ENCODE results near the gene GLYAT.

GLYAT gene

DNA sequence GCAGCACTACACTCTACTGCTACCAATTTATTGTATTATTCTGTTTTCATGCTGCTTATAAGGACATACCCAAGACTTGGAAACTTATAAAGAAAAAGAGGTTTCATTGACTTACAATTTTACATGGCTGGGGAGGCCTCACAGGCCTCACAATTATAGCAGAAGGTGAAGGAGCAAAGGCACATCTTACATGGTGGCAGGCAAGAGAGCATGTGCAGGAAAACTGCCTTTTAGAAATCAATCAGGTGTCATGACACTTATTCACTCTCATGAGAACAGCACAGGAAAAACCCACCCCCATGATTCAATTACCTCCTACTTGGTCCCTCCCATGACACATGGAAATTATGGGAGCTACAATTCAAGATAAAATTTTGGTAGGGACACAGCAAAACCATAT, 49.6 kb upstream of the GLYAT start (continued):
- TF ChIP-seq TRIM28 (IDR thresholded peaks at IDR 0.05; ENCODE audit: borderline replicate concordance, low read length) = no peak

DNA sequence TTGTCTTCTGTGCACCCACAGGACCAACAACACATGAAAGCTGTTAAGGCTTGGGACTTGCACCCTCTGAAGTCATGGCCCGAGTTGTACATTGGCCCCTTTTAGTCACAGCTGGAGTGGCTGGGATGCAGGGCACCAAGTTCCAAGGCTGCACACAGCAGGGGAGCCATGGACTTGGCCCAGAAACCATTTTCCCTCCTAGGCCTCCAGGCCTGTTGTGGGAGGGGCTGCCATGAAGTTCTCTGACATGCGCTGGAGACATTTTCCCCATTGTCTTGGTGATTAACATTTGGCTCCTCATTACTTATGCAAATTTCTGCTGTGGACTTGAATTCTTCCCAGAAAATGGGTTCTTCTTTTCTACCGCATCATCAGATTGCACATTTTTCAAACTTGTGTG, 48.8 kb upstream of the GLYAT start:
- Histone ChIP-seq H3K9me3 (ENCODE audit: control insufficient read depth, insufficient read depth, low read depth, low read length) (no peaks in the 10 kb centered on the region), H3K27ac (ENCODE audit: extremely low read depth, low read depth, low read length) (no peak overlapping the region), H3K4me1 (ENCODE audit: control insufficient read depth, insufficient read depth, low read length) (no peaks in the 10 kb centered on the region), H3K36me3 (ENCODE audit: control insufficient read depth in 2 of 2, insufficient read depth in 1 of 2, low read length in 2 of 2) (no peaks in the 10 kb centered on the region), H3K4me3 (ENCODE audit: low read depth, low read length) (no peak overlapping the region)
- ChIA-PET POLR2A (no interaction called here), CTCF (no interaction called here)
- TF ChIP-seq ZNF561 (tag by site-specific recombination; IDR thresholded peaks at IDR 0.05; ENCODE audit: borderline replicate concordance) (no peak), ZNF585B (tag by site-specific recombination; IDR thresholded peaks at IDR 0.05) (peak; percentile 59), ZNF610 (tag by site-specific recombination; IDR thresholded peaks at IDR 0.05; ENCODE audit: borderline replicate concordance) (no peak), ZNF777 (tag by site-specific recombination; IDR thresholded peaks at IDR 0.05; ENCODE audit: borderline replicate concordance) (no peak), ZNF133 (tag by site-specific recombination; IDR thresholded peaks at IDR 0.05) (no peak), TCF7L2 (IDR thresholded peaks at IDR 0.05; ENCODE audit: borderline replicate concordance, low read depth, low read length) (no peak), ZNF677 (tag by site-specific recombination; IDR thresholded peaks at IDR 0.05) (no peak)
- TF ChIP-seq, protein P1, sequence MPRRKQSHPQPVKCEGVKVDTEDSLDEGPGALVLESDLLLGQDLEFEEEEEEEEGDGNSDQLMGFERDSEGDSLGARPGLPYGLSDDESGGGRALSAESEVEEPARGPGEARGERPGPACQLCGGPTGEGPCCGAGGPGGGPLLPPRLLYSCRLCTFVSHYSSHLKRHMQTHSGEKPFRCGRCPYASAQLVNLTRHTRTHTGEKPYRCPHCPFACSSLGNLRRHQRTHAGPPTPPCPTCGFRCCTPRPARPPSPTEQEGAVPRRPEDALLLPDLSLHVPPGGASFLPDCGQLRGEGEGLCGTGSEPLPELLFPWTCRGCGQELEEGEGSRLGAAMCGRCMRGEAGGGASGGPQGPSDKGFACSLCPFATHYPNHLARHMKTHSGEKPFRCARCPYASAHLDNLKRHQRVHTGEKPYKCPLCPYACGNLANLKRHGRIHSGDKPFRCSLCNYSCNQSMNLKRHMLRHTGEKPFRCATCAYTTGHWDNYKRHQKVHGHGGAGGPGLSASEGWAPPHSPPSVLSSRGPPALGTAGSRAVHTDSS (tag by site-specific recombination; IDR thresholded peaks at IDR 0.05) = no peak
- TF ChIP-seq, protein P2, sequence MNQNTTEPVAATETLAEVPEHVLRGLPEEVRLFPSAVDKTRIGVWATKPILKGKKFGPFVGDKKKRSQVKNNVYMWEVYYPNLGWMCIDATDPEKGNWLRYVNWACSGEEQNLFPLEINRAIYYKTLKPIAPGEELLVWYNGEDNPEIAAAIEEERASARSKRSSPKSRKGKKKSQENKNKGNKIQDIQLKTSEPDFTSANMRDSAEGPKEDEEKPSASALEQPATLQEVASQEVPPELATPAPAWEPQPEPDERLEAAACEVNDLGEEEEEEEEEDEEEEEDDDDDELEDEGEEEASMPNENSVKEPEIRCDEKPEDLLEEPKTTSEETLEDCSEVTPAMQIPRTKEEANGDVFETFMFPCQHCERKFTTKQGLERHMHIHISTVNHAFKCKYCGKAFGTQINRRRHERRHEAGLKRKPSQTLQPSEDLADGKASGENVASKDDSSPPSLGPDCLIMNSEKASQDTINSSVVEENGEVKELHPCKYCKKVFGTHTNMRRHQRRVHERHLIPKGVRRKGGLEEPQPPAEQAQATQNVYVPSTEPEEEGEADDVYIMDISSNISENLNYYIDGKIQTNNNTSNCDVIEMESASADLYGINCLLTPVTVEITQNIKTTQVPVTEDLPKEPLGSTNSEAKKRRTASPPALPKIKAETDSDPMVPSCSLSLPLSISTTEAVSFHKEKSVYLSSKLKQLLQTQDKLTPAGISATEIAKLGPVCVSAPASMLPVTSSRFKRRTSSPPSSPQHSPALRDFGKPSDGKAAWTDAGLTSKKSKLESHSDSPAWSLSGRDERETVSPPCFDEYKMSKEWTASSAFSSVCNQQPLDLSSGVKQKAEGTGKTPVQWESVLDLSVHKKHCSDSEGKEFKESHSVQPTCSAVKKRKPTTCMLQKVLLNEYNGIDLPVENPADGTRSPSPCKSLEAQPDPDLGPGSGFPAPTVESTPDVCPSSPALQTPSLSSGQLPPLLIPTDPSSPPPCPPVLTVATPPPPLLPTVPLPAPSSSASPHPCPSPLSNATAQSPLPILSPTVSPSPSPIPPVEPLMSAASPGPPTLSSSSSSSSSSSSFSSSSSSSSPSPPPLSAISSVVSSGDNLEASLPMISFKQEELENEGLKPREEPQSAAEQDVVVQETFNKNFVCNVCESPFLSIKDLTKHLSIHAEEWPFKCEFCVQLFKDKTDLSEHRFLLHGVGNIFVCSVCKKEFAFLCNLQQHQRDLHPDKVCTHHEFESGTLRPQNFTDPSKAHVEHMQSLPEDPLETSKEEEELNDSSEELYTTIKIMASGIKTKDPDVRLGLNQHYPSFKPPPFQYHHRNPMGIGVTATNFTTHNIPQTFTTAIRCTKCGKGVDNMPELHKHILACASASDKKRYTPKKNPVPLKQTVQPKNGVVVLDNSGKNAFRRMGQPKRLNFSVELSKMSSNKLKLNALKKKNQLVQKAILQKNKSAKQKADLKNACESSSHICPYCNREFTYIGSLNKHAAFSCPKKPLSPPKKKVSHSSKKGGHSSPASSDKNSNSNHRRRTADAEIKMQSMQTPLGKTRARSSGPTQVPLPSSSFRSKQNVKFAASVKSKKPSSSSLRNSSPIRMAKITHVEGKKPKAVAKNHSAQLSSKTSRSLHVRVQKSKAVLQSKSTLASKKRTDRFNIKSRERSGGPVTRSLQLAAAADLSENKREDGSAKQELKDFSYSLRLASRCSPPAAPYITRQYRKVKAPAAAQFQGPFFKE (tag by site-specific recombination; IDR thresholded peaks at IDR 0.05; ENCODE audit: borderline replicate concordance) = no peak

DNA sequence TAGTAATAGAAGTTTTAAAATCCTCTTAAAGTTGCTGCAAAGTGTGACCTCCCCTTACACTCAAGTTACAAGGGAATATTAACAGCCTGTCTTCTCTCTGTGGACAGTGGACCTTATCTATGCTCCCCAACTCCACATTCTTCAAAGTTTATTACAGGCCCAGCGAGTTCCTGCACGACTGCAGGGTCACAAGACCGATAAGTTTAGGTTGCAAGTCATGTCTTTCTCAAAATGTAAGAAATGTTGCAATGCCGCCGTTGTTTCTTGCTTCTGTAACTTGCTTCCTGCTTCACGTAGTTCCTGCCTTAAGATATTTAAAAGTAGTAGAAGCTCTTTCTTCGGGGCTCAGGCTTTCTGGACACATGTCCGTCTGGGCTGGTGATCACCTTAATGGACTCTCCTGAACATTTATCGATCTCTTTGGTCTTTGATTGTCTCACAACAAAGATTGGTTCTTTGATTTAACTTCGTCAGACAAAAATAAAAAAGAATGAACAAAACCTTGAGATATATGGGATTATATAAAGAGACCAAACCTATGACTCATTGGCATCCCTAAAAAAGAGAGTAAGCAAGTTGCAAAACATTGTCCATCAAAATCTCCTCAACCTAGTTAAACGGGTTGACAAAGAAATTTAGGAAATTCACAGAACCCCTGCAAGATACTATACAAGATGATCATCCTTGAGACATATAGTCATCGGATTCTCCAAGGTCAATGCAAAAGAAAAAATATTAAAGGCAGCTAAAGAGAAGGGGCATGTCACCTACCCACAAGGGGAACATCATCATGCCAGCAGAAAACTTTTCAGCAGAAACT, 45.4 kb upstream of the GLYAT start:
- H3K36me3 ChIP-seq (ENCODE audit: control insufficient read depth in 2 of 2, insufficient read depth in 1 of 2, low read length in 2 of 2) = no peaks in the 10 kb centered on the region
- ChIA-PET CTCF (interaction anchor here (2.8 kb wide), 1 partner anchor 12 kb away, joined by 10 read pairs; no protein-coding TSS in a partner anchor), POLR2A (no interaction called here)
- H3K4me1 ChIP-seq (ENCODE audit: control insufficient read depth, insufficient read depth, low read length) = no peaks in the 10 kb centered on the region
- H3K4me3 ChIP-seq (ENCODE audit: low read depth, low read length) = no peak overlapping the region
- no peak overlapping the region for H3K27ac ChIP-seq (ENCODE audit: extremely low read depth, low read depth, low read length)
- no peaks in the 10 kb centered on the region for H3K9me3 ChIP-seq (ENCODE audit: control insufficient read depth, insufficient read depth, low read depth, low read length)
- no peak for TF ChIP-seq ZNF157 (tag by site-specific recombination; IDR thresholded peaks at IDR 0.05)
- TF ChIP-seq ZNF175 (tag by site-specific recombination; IDR thresholded peaks at IDR 0.05) = no peak
- TF ChIP-seq ZNF324 (tag by site-specific recombination; IDR thresholded peaks at IDR 0.05) = no peak
- no peak for TF ChIP-seq HOXA7 (CRISPR knock-in tag; IDR thresholded peaks at IDR 0.05; ENCODE audit: borderline replicate concordance)
- TF ChIP-seq, protein P3, sequence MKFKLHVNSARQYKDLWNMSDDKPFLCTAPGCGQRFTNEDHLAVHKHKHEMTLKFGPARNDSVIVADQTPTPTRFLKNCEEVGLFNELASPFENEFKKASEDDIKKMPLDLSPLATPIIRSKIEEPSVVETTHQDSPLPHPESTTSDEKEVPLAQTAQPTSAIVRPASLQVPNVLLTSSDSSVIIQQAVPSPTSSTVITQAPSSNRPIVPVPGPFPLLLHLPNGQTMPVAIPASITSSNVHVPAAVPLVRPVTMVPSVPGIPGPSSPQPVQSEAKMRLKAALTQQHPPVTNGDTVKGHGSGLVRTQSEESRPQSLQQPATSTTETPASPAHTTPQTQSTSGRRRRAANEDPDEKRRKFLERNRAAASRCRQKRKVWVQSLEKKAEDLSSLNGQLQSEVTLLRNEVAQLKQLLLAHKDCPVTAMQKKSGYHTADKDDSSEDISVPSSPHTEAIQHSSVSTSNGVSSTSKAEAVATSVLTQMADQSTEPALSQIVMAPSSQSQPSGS (tag by site-specific recombination; IDR thresholded peaks at IDR 0.05; ENCODE audit: low read depth) = no peak
- TF ChIP-seq, protein P4, sequence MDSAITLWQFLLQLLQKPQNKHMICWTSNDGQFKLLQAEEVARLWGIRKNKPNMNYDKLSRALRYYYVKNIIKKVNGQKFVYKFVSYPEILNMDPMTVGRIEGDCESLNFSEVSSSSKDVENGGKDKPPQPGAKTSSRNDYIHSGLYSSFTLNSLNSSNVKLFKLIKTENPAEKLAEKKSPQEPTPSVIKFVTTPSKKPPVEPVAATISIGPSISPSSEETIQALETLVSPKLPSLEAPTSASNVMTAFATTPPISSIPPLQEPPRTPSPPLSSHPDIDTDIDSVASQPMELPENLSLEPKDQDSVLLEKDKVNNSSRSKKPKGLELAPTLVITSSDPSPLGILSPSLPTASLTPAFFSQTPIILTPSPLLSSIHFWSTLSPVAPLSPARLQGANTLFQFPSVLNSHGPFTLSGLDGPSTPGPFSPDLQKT (IDR thresholded peaks at IDR 0.05; ENCODE audit: borderline replicate concordance, low read depth, low read length) = no peak
- TF ChIP-seq, protein P5, sequence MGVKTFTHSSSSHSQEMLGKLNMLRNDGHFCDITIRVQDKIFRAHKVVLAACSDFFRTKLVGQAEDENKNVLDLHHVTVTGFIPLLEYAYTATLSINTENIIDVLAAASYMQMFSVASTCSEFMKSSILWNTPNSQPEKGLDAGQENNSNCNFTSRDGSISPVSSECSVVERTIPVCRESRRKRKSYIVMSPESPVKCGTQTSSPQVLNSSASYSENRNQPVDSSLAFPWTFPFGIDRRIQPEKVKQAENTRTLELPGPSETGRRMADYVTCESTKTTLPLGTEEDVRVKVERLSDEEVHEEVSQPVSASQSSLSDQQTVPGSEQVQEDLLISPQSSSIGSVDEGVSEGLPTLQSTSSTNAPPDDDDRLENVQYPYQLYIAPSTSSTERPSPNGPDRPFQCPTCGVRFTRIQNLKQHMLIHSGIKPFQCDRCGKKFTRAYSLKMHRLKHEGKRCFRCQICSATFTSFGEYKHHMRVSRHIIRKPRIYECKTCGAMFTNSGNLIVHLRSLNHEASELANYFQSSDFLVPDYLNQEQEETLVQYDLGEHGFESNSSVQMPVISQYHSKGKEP (tag by site-specific recombination; IDR thresholded peaks at IDR 0.05) = no peak
- TF ChIP-seq SALL2 (tag by site-specific recombination; IDR thresholded peaks at IDR 0.05; ENCODE audit: borderline replicate concordance) = no peak
- TF ChIP-seq ZNF626 (tag by site-specific recombination; IDR thresholded peaks at IDR 0.05) = no peak
- no peak for TF ChIP-seq SP3 (tag by site-specific recombination; IDR thresholded peaks at IDR 0.05)
- TF ChIP-seq HOXD13 (CRISPR knock-in tag; IDR thresholded peaks at IDR 0.05; ENCODE audit: borderline replicate concordance) = no peak
